Measurements from ENCODE around the gene ARHGAP31. TPM values are rescaled to one million over a fixed set of nuclear protein-coding genes. Genes with fewer than 3 reads are reported as not detected.

Gene ARHGAP31
- polyA plus RNA-seq, 3 donors = 4.7 to 9.8 (median 7.6) TPM

DNA sequence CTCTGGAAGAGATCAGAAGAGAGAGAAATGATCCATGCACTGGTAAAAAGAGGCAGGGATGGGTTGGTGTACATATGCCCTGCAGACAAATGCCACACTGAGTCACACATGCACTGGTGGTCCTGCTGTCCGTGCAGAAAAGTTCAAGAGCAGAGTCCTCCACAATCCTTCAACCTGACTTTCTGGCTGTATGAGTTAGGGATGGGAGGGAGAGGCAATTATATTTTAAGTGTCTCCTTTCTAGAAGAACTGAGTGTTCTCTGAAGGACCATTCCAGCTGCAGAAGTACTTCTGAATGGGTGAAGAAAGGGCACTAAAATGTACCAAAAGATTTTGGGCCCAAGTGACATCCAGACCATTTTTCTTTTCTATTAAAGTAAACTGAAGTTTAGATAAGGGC, 142.8 kb downstream of the ARHGAP31 start:
- Histone ChIP-seq H3K9me3 (replicated peaks in 1 of 2; ENCODE audit: control insufficient read depth in 1 of 2, insufficient read depth in 1 of 2, low read length in 2 of 2) (no peaks in the 10 kb centered on the region), H3K4me3 (replicated peaks in 1 of 3; ENCODE audit: low read depth in 2 of 3, low read length in 3 of 3) (no peak overlapping the region), H3K4me2 (replicated peaks; ENCODE audit: extremely low read depth, low read length, poor library complexity, severe bottlenecking) (no peak overlapping the region), H3K27ac (ENCODE audit: low read depth in 1 of 2, low read length in 2 of 2) (no peak overlapping the region), H3K79me2 (ENCODE audit: insufficient read depth, low read length) (no peaks in the 10 kb centered on the region), H4K20me1 (ENCODE audit: insufficient read depth, low read length) (no peaks in the 10 kb centered on the region), H3K4me1 (ENCODE audit: control insufficient read depth in 1 of 2, insufficient read depth in 2 of 2, low read length in 2 of 2) (no peaks in the 10 kb centered on the region), H2AFZ (ENCODE audit: insufficient read depth, low read depth, low read length, poor library complexity, severe bottlenecking) (no peak overlapping the region), H3K36me3 (replicated peaks in 1 of 2; ENCODE audit: control insufficient read depth in 1 of 2, insufficient read depth in 2 of 2, low read length in 2 of 2) (peaks cover 83 to 97% of the 10 kb centered on the region in 2 donors), H3K9ac (ENCODE audit: insufficient read depth, low read length, poor library complexity, severe bottlenecking) (no peak overlapping the region), H3K27me3 (ENCODE audit: control insufficient read depth in 2 of 2, insufficient read depth in 2 of 2, low read length in 2 of 2) (no peaks in the 10 kb centered on the region)
- H3K27me3 Mint-ChIP-seq (ENCODE audit: low read depth in 3 of 3) = no peaks in the 10 kb centered on the region
- DNase-seq = no peak
- H3K27ac Mint-ChIP-seq = peak overlapping the region in 1 of 7 donors; percentile 79
- H3K36me3 Mint-ChIP-seq = peaks cover 74 to 84% of the 10 kb centered on the region in 2 donors
- H3K4me1 Mint-ChIP-seq = no peaks in the 10 kb centered on the region
- no peak overlapping the region for H3K4me3 Mint-ChIP-seq
- WGBS (ENCODE audit: insufficient coverage) = no CpG with 5 or more reads among the region's 1 CpG
- intact Hi-C loops (cut with micrococcal nuclease) = no loop called here
- no peak for TF ChIP-seq CTCF (IDR thresholded peaks at IDR 0.05)
- peaks cover 0 to 2% (median 0%) of the 10 kb centered on the region in 7 donors for H3K9me3 Mint-ChIP-seq

DNA sequence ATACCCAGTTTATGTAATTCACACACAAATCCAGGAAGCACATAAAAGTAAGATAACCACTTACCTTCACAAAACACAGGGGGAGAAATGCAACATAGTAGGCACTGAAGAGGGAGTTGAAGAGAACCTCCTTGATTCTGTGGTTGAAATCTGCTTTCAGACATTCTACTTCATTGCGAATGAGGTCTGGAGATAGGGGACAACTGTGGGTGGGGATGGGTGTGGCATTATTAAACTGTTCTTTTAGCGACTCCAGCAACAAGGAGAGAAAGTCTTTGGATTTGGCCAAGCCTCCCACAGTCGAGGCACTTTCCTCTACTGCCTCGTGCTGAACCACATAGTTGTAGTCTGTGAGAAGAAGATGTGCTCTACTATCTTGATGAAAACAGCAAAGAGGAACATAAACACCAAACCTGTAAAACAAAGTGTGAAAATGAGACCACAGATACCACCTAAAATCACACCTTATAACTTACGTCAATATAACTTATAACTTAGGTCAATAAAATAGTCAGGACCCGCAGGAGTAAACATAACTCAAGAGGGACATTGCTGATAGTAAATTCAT, 143.6 kb downstream of the ARHGAP31 start:
- Histone ChIP-seq H3K4me2 (replicated peaks; ENCODE audit: extremely low read depth, low read length, poor library complexity, severe bottlenecking) (no peak overlapping the region), H3K79me2 (ENCODE audit: insufficient read depth, low read length) (no peaks in the 10 kb centered on the region), H3K4me3 (replicated peaks in 1 of 3; ENCODE audit: low read depth in 2 of 3, low read length in 3 of 3) (no peak overlapping the region), H3K9ac (ENCODE audit: insufficient read depth, low read length, poor library complexity, severe bottlenecking) (no peak overlapping the region), H3K9me3 (replicated peaks in 1 of 2; ENCODE audit: control insufficient read depth in 1 of 2, insufficient read depth in 1 of 2, low read length in 2 of 2) (no peaks in the 10 kb centered on the region), H3K36me3 (replicated peaks in 1 of 2; ENCODE audit: control insufficient read depth in 1 of 2, insufficient read depth in 2 of 2, low read length in 2 of 2) (peaks cover 82 to 97% of the 10 kb centered on the region in 2 donors), H3K27ac (ENCODE audit: low read depth in 1 of 2, low read length in 2 of 2) (no peak overlapping the region), H3K27me3 (ENCODE audit: control insufficient read depth in 2 of 2, insufficient read depth in 2 of 2, low read length in 2 of 2) (no peaks in the 10 kb centered on the region), H4K20me1 (ENCODE audit: insufficient read depth, low read length) (no peaks in the 10 kb centered on the region), H2AFZ (ENCODE audit: insufficient read depth, low read depth, low read length, poor library complexity, severe bottlenecking) (no peak overlapping the region), H3K4me1 (ENCODE audit: control insufficient read depth in 1 of 2, insufficient read depth in 2 of 2, low read length in 2 of 2) (no peaks in the 10 kb centered on the region)
- no peak for TF ChIP-seq CTCF (IDR thresholded peaks at IDR 0.05)
- Mint-ChIP-seq H3K4me1 (no peaks in the 10 kb centered on the region), H3K27me3 (ENCODE audit: low read depth in 3 of 3) (no peaks in the 10 kb centered on the region), H3K36me3 (peaks cover 76 to 85% of the 10 kb centered on the region in 2 donors), H3K9me3 (peaks cover 0 to 2% (median 0%) of the 10 kb centered on the region in 7 donors), H3K27ac (no peak overlapping the region), H3K4me3 (no peak overlapping the region)
- DNase-seq = no peak
- intact Hi-C loops (cut with micrococcal nuclease) = no loop called here
- 100% methylated on average over 2 of the region's 6 CpGs for WGBS (ENCODE audit: insufficient coverage)
